ENCODE data around the gene AP1B1. TPM values are rescaled to one million over a fixed set of nuclear protein-coding genes. Genes with fewer than 3 reads are reported as not detected.

The AP1B1 gene
- total and polyA plus RNA-seq, 4 experiments from 2014 or later, result 9.1 to 42.7 (median 30.7) TPM

DNA sequence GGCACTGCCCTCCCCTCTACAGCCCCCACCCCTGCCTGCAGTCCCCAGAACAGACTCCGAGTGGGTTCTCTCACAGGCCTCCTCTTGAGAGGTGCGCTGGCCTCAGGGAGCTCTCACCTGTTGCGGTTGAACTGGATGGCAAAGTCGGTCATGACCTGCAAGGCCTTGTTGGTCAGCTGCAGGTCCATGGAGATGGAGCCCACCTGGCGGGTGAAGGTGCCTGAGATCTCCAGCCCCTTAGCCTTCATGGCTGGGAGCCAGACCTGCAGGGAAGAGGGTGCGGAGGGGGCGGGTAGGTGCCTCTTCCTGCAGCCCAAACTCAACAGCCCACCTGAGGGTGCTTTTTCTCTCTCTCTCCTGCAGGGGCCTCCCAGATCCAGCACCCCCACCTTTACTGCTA, 54.2 kb downstream of the AP1B1 start:
- H3K9me3 Mint-ChIP-seq, result peaks cover 0 to 2% (median 0%) of the 10 kb centered on the region in 8 donors
- H3K4me1 Mint-ChIP-seq, result peaks cover 0 to 3% (median 0%) of the 10 kb centered on the region in 4 donors
- H3K4me3 Mint-ChIP-seq, result no peak overlapping the region
- peaks cover 29 to 75% of the 10 kb centered on the region in 2 donors for H3K36me3 Mint-ChIP-seq
- POLR2A ChIA-PET (ENCODE audit: partially characterized antibody), result no interaction called here
- CTCF ChIA-PET (ENCODE audit: partially characterized antibody), result no interaction called here
- H3K4me1 ChIP-seq (ENCODE audit: insufficient read depth, low read length), result no peaks in the 10 kb centered on the region
- no peak overlapping the region for H3K27ac ChIP-seq (ENCODE audit: low read depth, low read length)
- DNase-seq, result no peak
- H3K27me3 Mint-ChIP-seq, result no peaks in the 10 kb centered on the region
- no peaks in the 10 kb centered on the region for H3K27me3 ChIP-seq (ENCODE audit: insufficient read depth, low read length)
- no peaks in the 10 kb centered on the region for H3K9me3 ChIP-seq (ENCODE audit: control insufficient read depth in 1 of 2, low read length in 2 of 2)
- peaks cover 62% of the 10 kb centered on the region for H3K36me3 ChIP-seq (ENCODE audit: insufficient read depth, low read length)
- no peak overlapping the region for H3K4me3 ChIP-seq (ENCODE audit: low read length in 2 of 2)
- no peak overlapping the region for H3K27ac Mint-ChIP-seq
- intact Hi-C loops (cut with micrococcal nuclease), result no loop called here

GRCh38 chr22:29332886-29333496, 55.4 kb downstream of the AP1B1 start:
- Mint-ChIP-seq H3K9me3 (peaks cover 0 to 2% (median 0%) of the 10 kb centered on the region in 8 donors), H3K27ac (peak overlapping the region in 1 of 7 donors; percentile 9), H3K36me3 (peaks cover 17 to 68% of the 10 kb centered on the region in 2 donors), H3K27me3 (no peaks in the 10 kb centered on the region), H3K4me1 (no peaks in the 10 kb centered on the region), H3K4me3 (no peak overlapping the region)
- CTCF ChIA-PET (ENCODE audit: partially characterized antibody), result no interaction called here
- Histone ChIP-seq H3K27ac (ENCODE audit: low read depth, low read length) (no peak overlapping the region), H3K36me3 (ENCODE audit: insufficient read depth, low read length) (peaks cover 53% of the 10 kb centered on the region), H3K4me1 (ENCODE audit: insufficient read depth, low read length) (no peaks in the 10 kb centered on the region), H3K27me3 (ENCODE audit: insufficient read depth, low read length) (no peaks in the 10 kb centered on the region), H3K9me3 (ENCODE audit: control insufficient read depth in 1 of 2, low read length in 2 of 2) (no peaks in the 10 kb centered on the region), H3K4me3 (ENCODE audit: low read length in 2 of 2) (no peak overlapping the region)
- intact Hi-C loops (cut with micrococcal nuclease), result no loop called here
- no peak for DNase-seq
- POLR2A ChIA-PET (ENCODE audit: partially characterized antibody), result no interaction called here

- Histone ChIP-seq H3K27ac (ENCODE audit: low read depth, low read length) (no peak overlapping the region), H3K9me3 (ENCODE audit: control insufficient read depth in 1 of 2, low read length in 2 of 2) (no peaks in the 10 kb centered on the region), H3K4me1 (ENCODE audit: insufficient read depth, low read length) (no peaks in the 10 kb centered on the region), H3K36me3 (ENCODE audit: insufficient read depth, low read length) (peaks cover 44% of the 10 kb centered on the region), H3K27me3 (ENCODE audit: insufficient read depth, low read length) (no peaks in the 10 kb centered on the region), H3K4me3 (ENCODE audit: low read length in 2 of 2) (no peak overlapping the region)
- Mint-ChIP-seq H3K27me3 (no peaks in the 10 kb centered on the region), H3K9me3 (peaks cover 0 to 2% (median 0%) of the 10 kb centered on the region in 8 donors), H3K27ac (no peak overlapping the region), H3K36me3 (peaks cover 14 to 60% of the 10 kb centered on the region in 2 donors), H3K4me3 (no peak overlapping the region), H3K4me1 (no peaks in the 10 kb centered on the region)
- intact Hi-C loops (cut with micrococcal nuclease), result no loop called here
- POLR2A ChIA-PET (ENCODE audit: partially characterized antibody), result no interaction called here
- no peak for DNase-seq
- CTCF ChIA-PET (ENCODE audit: partially characterized antibody), result no interaction called here
Measured at GRCh38 chr22:29331658-29332300, 56.6 kb downstream of the AP1B1 start.

DNA sequence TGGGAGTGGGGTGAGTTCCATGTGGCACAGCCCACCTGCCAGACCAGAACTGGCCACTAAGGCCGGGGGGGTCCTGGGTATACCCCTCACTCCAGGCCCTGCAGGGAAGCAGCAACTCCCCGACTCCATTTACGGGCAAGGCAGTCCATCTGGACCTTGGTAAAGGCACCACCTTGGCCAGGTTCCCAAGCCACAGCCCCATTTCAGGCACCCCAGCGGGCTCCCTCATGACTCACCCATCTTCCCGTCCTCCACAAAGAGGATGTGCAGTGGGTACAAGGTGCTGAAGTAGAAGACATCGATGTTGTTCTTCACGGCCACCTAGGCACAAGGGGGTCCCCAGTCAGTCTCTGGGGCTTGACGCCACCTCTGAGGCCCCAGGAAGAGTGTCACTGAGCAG, 57.2 kb downstream of the AP1B1 start:
- H3K36me3 Mint-ChIP-seq, result peaks cover 11 to 60% of the 10 kb centered on the region in 2 donors
- Histone ChIP-seq H3K27me3 (ENCODE audit: insufficient read depth, low read length) (no peaks in the 10 kb centered on the region), H3K36me3 (ENCODE audit: insufficient read depth, low read length) (peaks cover 42% of the 10 kb centered on the region), H3K27ac (ENCODE audit: low read depth, low read length) (no peak overlapping the region), H3K9me3 (ENCODE audit: control insufficient read depth in 1 of 2, low read length in 2 of 2) (no peaks in the 10 kb centered on the region), H3K4me3 (ENCODE audit: low read length in 2 of 2) (no peak overlapping the region), H3K4me1 (ENCODE audit: insufficient read depth, low read length) (no peaks in the 10 kb centered on the region)
- no peak for DNase-seq
- POLR2A ChIA-PET (ENCODE audit: partially characterized antibody), result no interaction called here
- no peak overlapping the region for H3K27ac Mint-ChIP-seq
- H3K4me3 Mint-ChIP-seq, result no peak overlapping the region
- CTCF ChIA-PET (ENCODE audit: partially characterized antibody), result no interaction called here
- intact Hi-C loops (cut with micrococcal nuclease), result no loop called here
- H3K27me3 Mint-ChIP-seq, result no peaks in the 10 kb centered on the region
- no peaks in the 10 kb centered on the region for H3K4me1 Mint-ChIP-seq
- H3K9me3 Mint-ChIP-seq, result peaks cover 0 to under 1% (median 0%) of the 10 kb centered on the region in 8 donors

GRCh38 chr22:29330753-29331152, 57.6 kb downstream of the AP1B1 start:
- no peak for DNase-seq
- Histone ChIP-seq H3K9me3 (ENCODE audit: control insufficient read depth in 1 of 2, low read length in 2 of 2) (no peaks in the 10 kb centered on the region), H3K4me3 (ENCODE audit: low read length in 2 of 2) (no peak overlapping the region), H3K27ac (ENCODE audit: low read depth, low read length) (no peak overlapping the region), H3K27me3 (ENCODE audit: insufficient read depth, low read length) (no peaks in the 10 kb centered on the region), H3K36me3 (ENCODE audit: insufficient read depth, low read length) (peaks cover 37% of the 10 kb centered on the region), H3K4me1 (ENCODE audit: insufficient read depth, low read length) (no peaks in the 10 kb centered on the region)
- Mint-ChIP-seq H3K4me3 (no peak overlapping the region), H3K9me3 (no peaks in the 10 kb centered on the region), H3K27ac (no peak overlapping the region), H3K27me3 (no peaks in the 10 kb centered on the region), H3K36me3 (peaks cover 9 to 55% of the 10 kb centered on the region in 2 donors), H3K4me1 (no peaks in the 10 kb centered on the region)
- POLR2A ChIA-PET (ENCODE audit: partially characterized antibody), result no interaction called here
- CTCF ChIA-PET (ENCODE audit: partially characterized antibody), result no interaction called here
- intact Hi-C loops (cut with micrococcal nuclease), result no loop called here

DNA sequence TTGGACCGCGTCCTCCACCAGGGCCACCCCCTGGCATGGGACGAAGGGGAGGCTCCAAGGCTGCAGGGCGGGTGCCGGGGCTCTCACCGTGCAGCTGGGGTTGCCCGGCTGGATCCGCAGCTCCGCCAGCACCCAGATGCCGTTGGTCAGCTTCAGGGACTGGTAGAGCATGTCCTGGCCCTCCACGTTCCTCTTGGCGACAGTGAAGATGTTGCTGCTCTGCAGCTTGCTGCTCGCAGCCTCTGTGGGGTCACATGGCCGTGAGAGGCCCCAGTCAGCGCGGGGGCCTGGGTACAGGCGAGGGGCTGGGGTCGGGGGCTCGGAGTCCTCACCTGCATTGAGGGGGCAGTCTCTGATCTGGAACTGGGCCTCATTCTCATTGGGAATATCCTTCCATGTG, 58.1 kb downstream of the AP1B1 start:
- no peak overlapping the region for H3K4me3 Mint-ChIP-seq
- Histone ChIP-seq H3K4me1 (ENCODE audit: insufficient read depth, low read length) (no peaks in the 10 kb centered on the region), H3K27ac (ENCODE audit: low read depth, low read length) (no peak overlapping the region), H3K36me3 (ENCODE audit: insufficient read depth, low read length) (peaks cover 37% of the 10 kb centered on the region), H3K9me3 (ENCODE audit: control insufficient read depth in 1 of 2, low read length in 2 of 2) (no peaks in the 10 kb centered on the region), H3K27me3 (ENCODE audit: insufficient read depth, low read length) (no peaks in the 10 kb centered on the region), H3K4me3 (ENCODE audit: low read length in 2 of 2) (no peak overlapping the region)
- H3K9me3 Mint-ChIP-seq, result no peaks in the 10 kb centered on the region
- intact Hi-C loops (cut with micrococcal nuclease), result no loop called here
- no peaks in the 10 kb centered on the region for H3K27me3 Mint-ChIP-seq
- POLR2A ChIA-PET (ENCODE audit: partially characterized antibody), result no interaction called here
- no peaks in the 10 kb centered on the region for H3K4me1 Mint-ChIP-seq
- DNase-seq, result no peak
- CTCF ChIA-PET (ENCODE audit: partially characterized antibody), result no interaction called here
- no peak overlapping the region for H3K27ac Mint-ChIP-seq
- H3K36me3 Mint-ChIP-seq, result peaks cover 9 to 50% of the 10 kb centered on the region in 2 donors

DNA sequence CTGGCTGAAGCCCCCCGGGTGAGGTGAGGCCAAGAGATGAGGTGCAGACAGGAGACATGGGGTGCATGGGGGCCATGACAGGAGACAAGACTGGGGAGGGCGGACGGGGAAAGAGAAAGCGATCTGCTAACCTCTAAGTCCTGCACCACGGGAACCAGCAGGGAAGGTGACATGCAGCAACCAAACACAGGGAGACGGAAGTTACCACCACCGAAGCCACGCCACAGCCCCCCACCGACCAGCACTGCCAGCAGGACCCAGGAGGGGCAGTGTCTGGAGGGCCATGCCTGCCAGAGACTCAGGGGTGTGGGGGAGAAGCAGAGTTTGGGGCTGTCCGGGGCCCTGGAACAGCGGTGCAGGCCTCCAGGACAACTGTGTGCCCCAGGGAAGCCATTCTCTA, 58.8 kb downstream of the AP1B1 start:
- Histone ChIP-seq H3K9me3 (ENCODE audit: control insufficient read depth in 1 of 2, low read length in 2 of 2) (no peaks in the 10 kb centered on the region), H3K27ac (ENCODE audit: low read depth, low read length) (no peak overlapping the region), H3K27me3 (ENCODE audit: insufficient read depth, low read length) (no peaks in the 10 kb centered on the region), H3K4me1 (ENCODE audit: insufficient read depth, low read length) (no peaks in the 10 kb centered on the region), H3K36me3 (ENCODE audit: insufficient read depth, low read length) (peaks cover 33% of the 10 kb centered on the region), H3K4me3 (ENCODE audit: low read length in 2 of 2) (no peak overlapping the region)
- DNase-seq, result no peak
- Mint-ChIP-seq H3K4me1 (no peaks in the 10 kb centered on the region), H3K27me3 (no peaks in the 10 kb centered on the region), H3K36me3 (peaks cover 9 to 45% of the 10 kb centered on the region in 2 donors), H3K4me3 (no peak overlapping the region), H3K9me3 (no peaks in the 10 kb centered on the region), H3K27ac (peak overlapping the region in 1 of 7 donors; percentile 15)
- CTCF ChIA-PET (ENCODE audit: partially characterized antibody), result no interaction called here
- POLR2A ChIA-PET (ENCODE audit: partially characterized antibody), result no interaction called here
- intact Hi-C loops (cut with micrococcal nuclease), result no loop called here

Measured in CD4-positive, alpha-beta memory T cell (primary cell).